HG03520 (cell line): ENCODE data around the gene SNRPA1.
"Not testable (repeated sequence)": the region's sequence is repeated elsewhere in the genome, so short reads cannot be mapped to it uniquely, and the experiment has no call there.

Experiments
- ATAC-seq: cut with Tn5 transposase; IDR thresholded peaks from one replicate; pipeline ENCODE4 v1.9.1; 2021; ENCODE audit warnings: mild to moderate bottlenecking, moderate library complexity; ENCODE audit not compliant: unreplicated experiment

Gene SNRPA1

GRCh38 chr15:101294731-101295606, at the start of gene SNRPA1:
Gene SNRPA1, minus strand, starts transcription at chr15:101295248. Its CDS starts 70 bp downstream, at chr15:101295178.
- ATAC-seq = peak; percentile 68

- ATAC-seq = no peak
Measured at GRCh38 chr15:101342056-101342455, 47.0 kb upstream of the SNRPA1 start.

GRCh38 chr15:101338502-101339057, 43.5 kb upstream of the SNRPA1 start:
- no peak for ATAC-seq

GRCh38 chr15:101337976-101338375, 42.9 kb upstream of the SNRPA1 start:
- no peak for ATAC-seq

GRCh38 chr15:101333907-101334789, 39.1 kb upstream of the SNRPA1 start:
- ATAC-seq = not testable (repeated sequence)

GRCh38 chr15:101332061-101332467, 37.0 kb upstream of the SNRPA1 start:
- ATAC-seq = no peak

- no peak for ATAC-seq
Measured at GRCh38 chr15:101329867-101330380, 34.9 kb upstream of the SNRPA1 start.

- no peak for ATAC-seq
Measured at GRCh38 chr15:101329309-101329863, 34.3 kb upstream of the SNRPA1 start.

GRCh38 chr15:101328001-101328400, 33.0 kb upstream of the SNRPA1 start:
- no peak for ATAC-seq

- no peak for ATAC-seq
Measured at GRCh38 chr15:101327147-101327740, 32.2 kb upstream of the SNRPA1 start.

GRCh38 chr15:101326462-101327146, 31.6 kb upstream of the SNRPA1 start:
- no peak for ATAC-seq

- no peak for ATAC-seq
Measured at GRCh38 chr15:101326026-101326315, 30.9 kb upstream of the SNRPA1 start.

GRCh38 chr15:101325263-101326025, 30.4 kb upstream of the SNRPA1 start:
- no peak for ATAC-seq

GRCh38 chr15:101324524-101325177, 29.6 kb upstream of the SNRPA1 start:
- ATAC-seq = no peak

GRCh38 chr15:101323793-101324523, 28.9 kb upstream of the SNRPA1 start:
- no peak for ATAC-seq

- ATAC-seq = no peak
Measured at GRCh38 chr15:101322854-101323477, 27.9 kb upstream of the SNRPA1 start.

- no peak for ATAC-seq
Measured at GRCh38 chr15:101322016-101322695, 27.1 kb upstream of the SNRPA1 start.
